ENCODE measurements around the gene NOCT. TPM values are rescaled to one million over a fixed set of nuclear protein-coding genes. Genes with fewer than 3 reads are reported as not detected.

NOCT gene, protein sequence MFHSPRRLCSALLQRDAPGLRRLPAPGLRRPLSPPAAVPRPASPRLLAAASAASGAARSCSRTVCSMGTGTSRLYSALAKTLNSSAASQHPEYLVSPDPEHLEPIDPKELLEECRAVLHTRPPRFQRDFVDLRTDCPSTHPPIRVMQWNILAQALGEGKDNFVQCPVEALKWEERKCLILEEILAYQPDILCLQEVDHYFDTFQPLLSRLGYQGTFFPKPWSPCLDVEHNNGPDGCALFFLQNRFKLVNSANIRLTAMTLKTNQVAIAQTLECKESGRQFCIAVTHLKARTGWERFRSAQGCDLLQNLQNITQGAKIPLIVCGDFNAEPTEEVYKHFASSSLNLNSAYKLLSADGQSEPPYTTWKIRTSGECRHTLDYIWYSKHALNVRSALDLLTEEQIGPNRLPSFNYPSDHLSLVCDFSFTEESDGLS
- total RNA-seq (2022) (21.5 and 25.4 TPM in 2 replicates), Bru-seq, nascent RNA (percentile 88 among the genes with signal in this experiment), BruChase-seq, experiment 1, labeled RNA remaining after a 2-hour chase (percentile 80 among the genes with signal in this experiment), BruChase-seq, experiment 2, labeled RNA remaining after a 6-hour chase (percentile 80 among the genes with signal in this experiment)
- long read RNA-seq, transcript NOCT-201 (3 exons, 1,952 nt) = major isoform, 8 of 13 reads
- long read RNA-seq, partial matches to known transcripts = 1 of 13 reads
- long read RNA-seq, other reads (novel, unspliced or antisense) = 4 of 13 reads

GRCh38 chr4:139015269-139015947, at the start of gene NOCT:
NOCT (plus strand) TSS chr4:139015781; CDS start chr4:139015982, 201 bp downstream.
- H3K36me3 Mint-ChIP-seq (ENCODE audit: insufficient read depth, unreplicated experiment) = peaks cover 53% of the 10 kb centered on the region
- Histone ChIP-seq H3K9me3 (no peaks in the 10 kb centered on the region), H3K36me3 (ENCODE audit: control insufficient read depth, insufficient read depth, low read length) (no peaks in the 10 kb centered on the region; the same call in 1 of the 2 replicates), H3K27me3 (replicated peaks; ENCODE audit: control insufficient read depth, insufficient read depth, low read length) (no peaks in the 10 kb centered on the region), H3K4me3 (ENCODE audit: low read depth, low read length) (peak within 1 kb of the TSS; percentile 76), H3K4me1 (peaks cover 37% of the 10 kb centered on the region)
- H3K27ac Mint-ChIP-seq (ENCODE audit: unreplicated experiment) = peak within 1 kb of the TSS; percentile 83
- no peaks in the 10 kb centered on the region for H3K27me3 Mint-ChIP-seq (ENCODE audit: insufficient read depth, unreplicated experiment)
- no TSS peak for BruUV-seq (replicated peaks)
- POLR2A ChIA-PET = interaction anchor here (0.6 to 1.7 kb wide), 6 partner anchors 9 to 282 kb away, joined by 3 to 11 read pairs (median 3); partner anchors contain the start of gene ELF2
- CTCF ChIA-PET = interaction anchor here (0.7 to 1.8 kb wide), 3 partner anchors 15 to 77 kb away, joined by 3 to 14 read pairs (median 3); no protein-coding TSS in a partner anchor
- peaks cover 35% of the 10 kb centered on the region for H3K4me1 Mint-ChIP-seq (ENCODE audit: low read depth, unreplicated experiment)
- H3K9me3 Mint-ChIP-seq (ENCODE audit: unreplicated experiment) = no peaks in the 10 kb centered on the region
- no peak for TF ChIP-seq CTCF (IDR thresholded peaks at IDR 0.05; ENCODE audit: insufficient read depth in 1 of 2, low read depth in 1 of 2, low read length in 1 of 2, severe bottlenecking in 1 of 2, unreplicated experiment in 1 of 2)
- peak; percentile 91 to 92 for DNase-seq
- H3K4me3 Mint-ChIP-seq (ENCODE audit: unreplicated experiment) = peak within 1 kb of the TSS; percentile 72
- intact Hi-C loops (cut with micrococcal nuclease; ENCODE audit: unreplicated experiment) = loop anchor here (2.0 to 5.0 kb wide), 2 partner anchors 75 to 437 kb away; partner anchors contain the start of gene RAB33B

GRCh38 chr4:138967313-138967712, 48.3 kb upstream of the NOCT start:
- intact Hi-C loops (cut with micrococcal nuclease; ENCODE audit: unreplicated experiment) = no loop called here
- H3K9me3 Mint-ChIP-seq (ENCODE audit: unreplicated experiment) = no peaks in the 10 kb centered on the region
- no peaks in the 10 kb centered on the region for H3K36me3 ChIP-seq (ENCODE audit: control insufficient read depth, insufficient read depth, low read length)
- H3K36me3 Mint-ChIP-seq (ENCODE audit: insufficient read depth, unreplicated experiment) = no peaks in the 10 kb centered on the region
- H3K9me3 ChIP-seq = no peaks in the 10 kb centered on the region
- TF ChIP-seq CTCF (IDR thresholded peaks at IDR 0.05; ENCODE audit: insufficient read depth in 1 of 2, low read depth in 1 of 2, low read length in 1 of 2, severe bottlenecking in 1 of 2, unreplicated experiment in 1 of 2) = no peak
- H3K4me3 ChIP-seq (ENCODE audit: low read depth, low read length) = no peak overlapping the region
- H3K4me1 Mint-ChIP-seq (ENCODE audit: low read depth, unreplicated experiment) = no peaks in the 10 kb centered on the region
- POLR2A ChIA-PET = no interaction called here
- peaks cover 12% of the 10 kb centered on the region for H3K4me1 ChIP-seq
- no peaks in the 10 kb centered on the region for H3K27me3 ChIP-seq (replicated peaks; ENCODE audit: control insufficient read depth, insufficient read depth, low read length)
- no peak overlapping the region for H3K27ac Mint-ChIP-seq (ENCODE audit: unreplicated experiment)
- H3K4me3 Mint-ChIP-seq (ENCODE audit: unreplicated experiment) = no peak overlapping the region
- no peaks in the 10 kb centered on the region for H3K27me3 Mint-ChIP-seq (ENCODE audit: insufficient read depth, unreplicated experiment)
- no TSS peak for BruUV-seq (replicated peaks)
- CTCF ChIA-PET = interaction anchor here (1.2 kb wide), 1 partner anchor 63 kb away, joined by 3 read pairs; no protein-coding TSS in a partner anchor
- peak in 1 of 2 experiments; percentile 25 for DNase-seq
